Measurements from ENCODE around the gene KRT5. TPM values are rescaled to one million over a fixed set of nuclear protein-coding genes. Genes with fewer than 3 reads are reported as not detected.

Gene KRT5
- total RNA-seq, 2 donors from 2014 or later, result not detected

DNA sequence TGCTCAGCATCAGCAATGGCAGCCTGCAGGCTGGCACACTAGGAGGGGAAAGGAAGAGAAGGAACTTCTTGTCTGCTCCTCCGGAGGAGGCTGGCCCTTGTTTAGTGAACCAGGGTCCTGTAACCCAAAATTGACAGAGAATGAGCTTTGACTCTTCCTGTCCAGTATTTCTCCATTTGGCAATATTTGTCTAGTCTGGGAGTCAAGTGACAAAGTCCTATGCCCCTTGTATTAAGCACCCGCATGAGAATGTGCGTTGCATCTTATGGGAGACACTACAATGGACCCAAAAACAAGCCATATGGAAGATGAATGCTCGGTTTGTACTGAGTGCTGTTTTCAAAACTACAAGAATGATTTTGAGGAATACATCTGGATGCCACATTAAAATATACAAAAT, 50.3 kb downstream of the KRT5 start:
- Histone ChIP-seq H3K4me3 (no peak overlapping the region), H3K4me1 (no peaks in the 10 kb centered on the region), H3K27ac (no peak overlapping the region), H3K9ac (ENCODE audit: low read depth in 2 of 2, low read length in 2 of 2) (no peak overlapping the region), H3K36me3 (no peaks in the 10 kb centered on the region), H3K27me3 (no peaks in the 10 kb centered on the region), H3K9me3 (no peaks in the 10 kb centered on the region)
- DNase-seq, result no peak
- TF ChIP-seq CTCF (IDR thresholded peaks at IDR 0.05), result no peak
- intact Hi-C loops (cut with DNase I), result no loop called here

DNA sequence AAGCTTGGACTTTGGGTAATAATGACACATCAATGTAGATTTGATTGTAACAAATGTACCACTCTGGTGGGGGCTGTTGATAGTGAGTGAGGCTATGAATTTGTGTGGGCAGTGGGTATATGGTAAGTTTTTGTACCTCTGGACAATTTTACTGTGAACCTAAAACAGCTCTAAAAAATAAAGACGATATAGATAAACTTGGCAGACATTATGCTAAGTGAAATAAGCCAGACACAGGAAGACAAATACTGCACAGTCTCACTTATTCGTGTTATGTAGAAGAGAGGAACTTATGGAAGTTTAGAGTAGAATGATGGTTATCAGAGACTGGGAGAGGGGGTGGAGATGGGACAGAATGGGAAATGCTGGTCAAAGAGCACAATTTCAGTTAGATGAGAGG, 55.3 kb downstream of the KRT5 start:
- Histone ChIP-seq H3K36me3 (no peaks in the 10 kb centered on the region), H3K9me3 (no peaks in the 10 kb centered on the region), H3K27me3 (no peaks in the 10 kb centered on the region), H3K4me3 (no peak overlapping the region), H3K9ac (ENCODE audit: low read depth in 2 of 2, low read length in 2 of 2) (no peak overlapping the region), H3K4me1 (no peaks in the 10 kb centered on the region), H3K27ac (no peak overlapping the region)
- no peak for TF ChIP-seq CTCF (IDR thresholded peaks at IDR 0.05)
- DNase-seq, result no peak
- intact Hi-C loops (cut with DNase I), result no loop called here

Other genes starting within 250 kb of the KRT5 start
- gene KRT86, start 245.7 kb downstream of the KRT5 start, total RNA-seq, result under 1 TPM in 1 of 2 donors, not detected in 1; 0.16 TPM
- under 1 TPM in 1 of 2 donors, not detected in 1; 0.77 TPM for gene KRT81, start 228.9 kb downstream of the KRT5 start, total RNA-seq
- gene KRT83, start 199.0 kb downstream of the KRT5 start, total RNA-seq, result not detected
- gene KRT85, start 152.9 kb downstream of the KRT5 start, total RNA-seq, result not detected
- not detected for gene KRT84, start 134.7 kb downstream of the KRT5 start, total RNA-seq
- not detected for gene KRT82, start 114.1 kb downstream of the KRT5 start, total RNA-seq
- gene KRT75, start 86.0 kb downstream of the KRT5 start, total RNA-seq, result under 1 TPM in 1 of 2 donors, not detected in 1; 0.10 TPM
- gene KRT6B, start 68.2 kb downstream of the KRT5 start, total RNA-seq, result 1 to 10 TPM in 1 of 2 donors, under 1 TPM in 1; 0.13 to 1.4 TPM
- gene KRT6C, start 46.6 kb downstream of the KRT5 start, total RNA-seq, result not detected
- not detected for gene KRT6A, start 27.1 kb downstream of the KRT5 start, total RNA-seq
- not detected for gene KRT71, start 32.8 kb upstream of the KRT5 start, total RNA-seq
- gene KRT74, start 53.4 kb upstream of the KRT5 start, total RNA-seq, result not detected
- gene KRT72, start 81.1 kb upstream of the KRT5 start, total RNA-seq, result under 1 TPM in 1 of 2 donors, not detected in 1; 0.25 TPM
- gene KRT73, start 98.2 kb upstream of the KRT5 start, total RNA-seq, result not detected
- not detected for gene KRT2, start 131.8 kb upstream of the KRT5 start, total RNA-seq
- 1 to 10 TPM in 1 of 2 donors, not detected in 1; 1.2 TPM for gene KRT1, start 160.0 kb upstream of the KRT5 start, total RNA-seq
- not detected for gene KRT77, start 183.1 kb upstream of the KRT5 start, total RNA-seq